HEK293 (cell line): ENCODE measurements around the gene KTN1.
A peak's percentile ranks its signal among the peaks of the same experiment; 100 is the strongest.

Source experiments
- GLIS2 ChIP-seq: fragments of 450-650 bp; formaldehyde crosslinking; IDR thresholded peaks from 2 replicates; pipeline ENCODE4 v1.5.1; 2016; ENCODE audit warnings: missing biosample characterization, missing genetic modification characterization
- HOXA7 ChIP-seq: sonication (generic); formaldehyde crosslinking; IDR thresholded peaks from 2 replicates; pipeline ENCODE4 v1.8.1; 2022; ENCODE audit warnings: missing genetic modification reagents, borderline replicate concordance
- IKZF3 ChIP-seq: fragments of 450-650 bp; IDR thresholded peaks from 2 replicates; pipeline ENCODE4 v1.5.0; 2018; ENCODE audit warnings: missing biosample characterization, mild to moderate bottlenecking, missing genetic modification characterization, moderate library complexity
- KLF8 ChIP-seq: fragments of 450-650 bp; formaldehyde crosslinking; IDR thresholded peaks from 2 replicates; pipeline ENCODE4 v1.5.1; 2016; ENCODE audit warnings: missing biosample characterization, missing genetic modification characterization
- KLF9 ChIP-seq: fragments of 450-650 bp; formaldehyde crosslinking; IDR thresholded peaks from 2 replicates; pipeline ENCODE4 v1.5.1; 2016; ENCODE audit warnings: missing biosample characterization, missing genetic modification characterization, low read depth
- PRDM6 ChIP-seq: fragments of 450-650 bp; formaldehyde crosslinking; IDR thresholded peaks from 2 replicates; pipeline ENCODE4 v1.5.1; 2017; ENCODE audit warnings: missing biosample characterization, missing genetic modification characterization
- TCF7L2 ChIP-seq: IDR thresholded peaks from 2 replicates; pipeline ENCODE4 v1.6.1; 2011; ENCODE audit warnings: low read depth, mild to moderate bottlenecking, inconsistent platforms, low read length, moderate library complexity, borderline replicate concordance
- ZBTB21 ChIP-seq: fragments of 450-650 bp; formaldehyde crosslinking; IDR thresholded peaks from 2 replicates; pipeline ENCODE4 v1.5.1; 2017; ENCODE audit warnings: missing biosample characterization, missing genetic modification characterization
- ZNF140 ChIP-seq: fragments of 450-650 bp; formaldehyde crosslinking; IDR thresholded peaks from 2 replicates; pipeline ENCODE4 v1.5.1; 2016; ENCODE audit warnings: missing biosample characterization, missing genetic modification characterization
- ZNF157 ChIP-seq: fragments of 450-650 bp; formaldehyde crosslinking; IDR thresholded peaks from 2 replicates; pipeline ENCODE4 v1.5.1; 2016; ENCODE audit warnings: missing biosample characterization, missing genetic modification characterization
- ZNF266 ChIP-seq: fragments of 450-650 bp; formaldehyde crosslinking; IDR thresholded peaks from 2 replicates; pipeline ENCODE4 v1.5.1; 2016; ENCODE audit warnings: missing biosample characterization, missing genetic modification characterization, low read depth
- ZNF560 ChIP-seq: fragments of 450-650 bp; formaldehyde crosslinking; IDR thresholded peaks from 2 replicates; pipeline ENCODE4 v1.5.1; 2017; ENCODE audit warnings: missing biosample characterization, missing genetic modification characterization, borderline replicate concordance
- ZNF600 ChIP-seq: fragments of 450-650 bp; formaldehyde crosslinking; IDR thresholded peaks from 2 replicates; pipeline ENCODE4 v1.5.1; 2016; ENCODE audit warnings: missing biosample characterization, missing genetic modification characterization
- ZNF701 ChIP-seq: fragments of 450-650 bp; formaldehyde crosslinking; IDR thresholded peaks from 2 replicates; pipeline ENCODE4 v1.5.1; 2016; ENCODE audit warnings: missing biosample characterization, missing genetic modification characterization
- ZNF704 ChIP-seq: fragments of 450-650 bp; formaldehyde crosslinking; IDR thresholded peaks from 2 replicates; pipeline ENCODE4 v1.5.1; 2016; ENCODE audit warnings: missing biosample characterization, missing genetic modification characterization
- ZSCAN23 ChIP-seq: fragments of 450-650 bp; formaldehyde crosslinking; IDR thresholded peaks from 2 replicates; pipeline ENCODE4 v1.5.1; 2016; ENCODE audit warnings: missing biosample characterization, missing genetic modification characterization
- TF ChIP-seq, protein P1 (sequence below): fragments of 450-650 bp; formaldehyde crosslinking; IDR thresholded peaks from 2 replicates; pipeline ENCODE4 v1.5.1; 2016; ENCODE audit warnings: missing biosample characterization, missing genetic modification characterization, borderline replicate concordance
- TF ChIP-seq, protein P2 (sequence below): fragments of 450-650 bp; formaldehyde crosslinking; IDR thresholded peaks from 2 replicates; pipeline ENCODE4 v1.5.1; 2017; ENCODE audit warnings: missing biosample characterization, missing genetic modification characterization
- TF ChIP-seq, protein P3 (sequence below): fragments of 450-650 bp; formaldehyde crosslinking; IDR thresholded peaks from 2 replicates; pipeline ENCODE4 v1.5.1; 2017; ENCODE audit warnings: missing biosample characterization, missing genetic modification characterization
- TF ChIP-seq, protein P4 (sequence below): fragments of 450-650 bp; formaldehyde crosslinking; IDR thresholded peaks from 2 replicates; pipeline ENCODE4 v1.5.1; 2017; ENCODE audit warnings: missing biosample characterization, missing genetic modification characterization

KTN1 gene

GRCh38 chr14:55581342-55581771, 1.4 kb downstream of the KTN1 start (continued):
- no peak for TF ChIP-seq ZNF704 (tag by site-specific recombination)
- TF ChIP-seq, protein P1, sequence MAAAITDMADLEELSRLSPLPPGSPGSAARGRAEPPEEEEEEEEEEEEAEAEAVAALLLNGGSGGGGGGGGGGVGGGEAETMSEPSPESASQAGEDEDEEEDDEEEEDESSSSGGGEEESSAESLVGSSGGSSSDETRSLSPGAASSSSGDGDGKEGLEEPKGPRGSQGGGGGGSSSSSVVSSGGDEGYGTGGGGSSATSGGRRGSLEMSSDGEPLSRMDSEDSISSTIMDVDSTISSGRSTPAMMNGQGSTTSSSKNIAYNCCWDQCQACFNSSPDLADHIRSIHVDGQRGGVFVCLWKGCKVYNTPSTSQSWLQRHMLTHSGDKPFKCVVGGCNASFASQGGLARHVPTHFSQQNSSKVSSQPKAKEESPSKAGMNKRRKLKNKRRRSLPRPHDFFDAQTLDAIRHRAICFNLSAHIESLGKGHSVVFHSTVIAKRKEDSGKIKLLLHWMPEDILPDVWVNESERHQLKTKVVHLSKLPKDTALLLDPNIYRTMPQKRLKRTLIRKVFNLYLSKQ (tag by site-specific recombination) = no peak
- TF ChIP-seq, protein P2, sequence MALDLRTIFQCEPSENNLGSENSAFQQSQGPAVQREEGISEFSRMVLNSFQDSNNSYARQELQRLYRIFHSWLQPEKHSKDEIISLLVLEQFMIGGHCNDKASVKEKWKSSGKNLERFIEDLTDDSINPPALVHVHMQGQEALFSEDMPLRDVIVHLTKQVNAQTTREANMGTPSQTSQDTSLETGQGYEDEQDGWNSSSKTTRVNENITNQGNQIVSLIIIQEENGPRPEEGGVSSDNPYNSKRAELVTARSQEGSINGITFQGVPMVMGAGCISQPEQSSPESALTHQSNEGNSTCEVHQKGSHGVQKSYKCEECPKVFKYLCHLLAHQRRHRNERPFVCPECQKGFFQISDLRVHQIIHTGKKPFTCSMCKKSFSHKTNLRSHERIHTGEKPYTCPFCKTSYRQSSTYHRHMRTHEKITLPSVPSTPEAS = peak; percentile 77
- no peak for TF ChIP-seq PRDM6 (tag by site-specific recombination)
- TF ChIP-seq ZNF157 (tag by site-specific recombination) = no peak
- no peak for TF ChIP-seq ZNF140 (tag by site-specific recombination)
- peak; percentile 60; the same call in 1 of the 2 replicates for TF ChIP-seq ZNF600 (tag by site-specific recombination)
- TF ChIP-seq ZSCAN23 (tag by site-specific recombination) = no peak
- no peak for TF ChIP-seq KLF9
- TF ChIP-seq KLF8 (tag by site-specific recombination) = 0 out of 2 replicates have a peak, but pooled peaks have one; percentile 17
- TF ChIP-seq HOXA7 = no peak
- TF ChIP-seq ZBTB21 (tag by site-specific recombination) = no peak
- TF ChIP-seq TCF7L2 = no peak
- TF ChIP-seq IKZF3 = 0 out of 2 replicates have a peak, but pooled peaks have one; percentile 54
- TF ChIP-seq ZNF560 (tag by site-specific recombination) = no peak
- TF ChIP-seq ZNF701 (tag by site-specific recombination) = no peak
- TF ChIP-seq, protein P3, sequence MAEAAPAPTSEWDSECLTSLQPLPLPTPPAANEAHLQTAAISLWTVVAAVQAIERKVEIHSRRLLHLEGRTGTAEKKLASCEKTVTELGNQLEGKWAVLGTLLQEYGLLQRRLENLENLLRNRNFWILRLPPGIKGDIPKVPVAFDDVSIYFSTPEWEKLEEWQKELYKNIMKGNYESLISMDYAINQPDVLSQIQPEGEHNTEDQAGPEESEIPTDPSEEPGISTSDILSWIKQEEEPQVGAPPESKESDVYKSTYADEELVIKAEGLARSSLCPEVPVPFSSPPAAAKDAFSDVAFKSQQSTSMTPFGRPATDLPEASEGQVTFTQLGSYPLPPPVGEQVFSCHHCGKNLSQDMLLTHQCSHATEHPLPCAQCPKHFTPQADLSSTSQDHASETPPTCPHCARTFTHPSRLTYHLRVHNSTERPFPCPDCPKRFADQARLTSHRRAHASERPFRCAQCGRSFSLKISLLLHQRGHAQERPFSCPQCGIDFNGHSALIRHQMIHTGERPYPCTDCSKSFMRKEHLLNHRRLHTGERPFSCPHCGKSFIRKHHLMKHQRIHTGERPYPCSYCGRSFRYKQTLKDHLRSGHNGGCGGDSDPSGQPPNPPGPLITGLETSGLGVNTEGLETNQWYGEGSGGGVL (tag by site-specific recombination) = 0 out of 2 replicates have a peak, but pooled peaks have one; percentile 27
- TF ChIP-seq ZNF266 (tag by site-specific recombination) = no peak
- TF ChIP-seq GLIS2 (tag by site-specific recombination) = no peak
- TF ChIP-seq, protein P4, sequence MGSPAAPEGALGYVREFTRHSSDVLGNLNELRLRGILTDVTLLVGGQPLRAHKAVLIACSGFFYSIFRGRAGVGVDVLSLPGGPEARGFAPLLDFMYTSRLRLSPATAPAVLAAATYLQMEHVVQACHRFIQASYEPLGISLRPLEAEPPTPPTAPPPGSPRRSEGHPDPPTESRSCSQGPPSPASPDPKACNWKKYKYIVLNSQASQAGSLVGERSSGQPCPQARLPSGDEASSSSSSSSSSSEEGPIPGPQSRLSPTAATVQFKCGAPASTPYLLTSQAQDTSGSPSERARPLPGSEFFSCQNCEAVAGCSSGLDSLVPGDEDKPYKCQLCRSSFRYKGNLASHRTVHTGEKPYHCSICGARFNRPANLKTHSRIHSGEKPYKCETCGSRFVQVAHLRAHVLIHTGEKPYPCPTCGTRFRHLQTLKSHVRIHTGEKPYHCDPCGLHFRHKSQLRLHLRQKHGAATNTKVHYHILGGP (tag by site-specific recombination) = no peak
- TF ChIP-seq, all 188 proteins: peak for 9
